Neural progenitor cell (in vitro differentiated cells): ENCODE measurements around the gene TENT4A.

Experiments used
- CTCF ChIP-seq: fragments of 200-600 bp; sonication (generic); IDR thresholded peaks from 2 replicates; pipeline ENCODE4 v1.5.1; 2017; ENCODE audit warnings: antibody characterized with exemption, mild to moderate bottlenecking
- EZH2phosphoT487 ChIP-seq: fragments of 200-600 bp; sonication (generic); IDR thresholded peaks from 2 replicates; pipeline ENCODE4 v1.6.1; 2017; ENCODE audit warnings: antibody characterized with exemption

- TF ChIP-seq CTCF = no peak
- no peak for TF ChIP-seq EZH2phosphoT487
Observed at GRCh38 chr5:6715271-6715670, 2.0 kb downstream of the TENT4A start.
